Measurements from ENCODE around the gene ITPRIP. TPM values are rescaled to one million over a fixed set of nuclear protein-coding genes. Genes with fewer than 3 reads are reported as not detected.

Gene ITPRIP
- total and polyA plus RNA-seq, 4 donors: 21.7 to 44.7 (median 29.9) TPM

DNA sequence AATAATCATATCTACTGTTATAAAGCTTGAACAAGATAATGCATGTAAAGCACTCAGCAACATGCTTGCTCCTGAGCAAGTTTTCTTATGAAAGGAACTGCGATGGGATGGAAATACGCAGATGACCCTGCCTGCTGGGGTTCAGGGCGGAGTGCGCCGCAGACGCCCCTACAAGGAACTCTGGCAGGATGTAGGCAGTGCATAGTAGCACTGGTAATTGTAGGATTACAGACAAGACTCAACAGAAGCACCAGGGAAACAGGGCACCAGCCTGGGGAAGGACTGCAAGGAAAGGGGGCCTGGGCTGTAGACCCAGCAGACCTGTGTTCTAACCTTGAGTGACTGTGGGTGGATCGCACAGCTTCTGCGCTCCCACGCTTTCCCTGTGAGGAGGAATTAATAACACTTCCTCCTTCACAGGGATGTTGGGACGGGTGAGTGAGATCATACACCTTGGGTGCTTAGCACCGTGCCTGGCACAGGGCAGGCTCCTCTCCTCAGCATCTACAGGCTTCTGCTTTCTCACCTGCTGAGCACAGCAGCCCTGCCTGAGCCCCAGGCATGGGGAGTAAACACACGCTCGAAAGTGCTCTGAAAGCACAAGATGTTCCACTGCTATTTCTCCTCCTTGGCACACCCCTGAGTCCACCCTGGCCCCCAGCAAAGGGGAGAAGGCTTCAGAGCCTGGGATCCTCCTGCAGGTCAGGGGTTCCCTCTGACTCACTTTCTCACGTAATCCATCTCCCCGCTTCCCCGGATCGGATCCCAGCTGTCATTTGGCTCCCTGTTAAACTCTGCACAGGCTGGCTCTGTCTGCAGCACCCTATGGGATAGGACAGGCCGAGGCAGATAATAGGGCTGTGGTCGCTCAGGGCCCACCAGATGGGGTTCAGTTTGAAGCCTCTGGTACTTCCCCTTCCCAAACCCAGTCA, 19.2 kb downstream of the ITPRIP start:
- Histone ChIP-seq H3K36me3 (ENCODE audit: control insufficient read depth in 4 of 4, insufficient read depth in 4 of 4, low read length in 4 of 4) (peaks cover 4 to 25% (median 10%) of the 10 kb centered on the region in 4 donors), H3K4me1 (ENCODE audit: control insufficient read depth in 5 of 5, insufficient read depth in 5 of 5, low read length in 5 of 5) (peaks cover 13 to 51% (median 20%) of the 10 kb centered on the region in 5 donors), H3K4me3 (no peak overlapping the region), H3K27ac (ENCODE audit: low read depth in 1 of 2, low read length in 1 of 2) (peak overlapping the region; percentile 43 to 63), H3K27me3 (ENCODE audit: control insufficient read depth in 3 of 3, insufficient read depth in 3 of 3, low read length in 2 of 3) (no peaks in the 10 kb centered on the region), H3K9me3 (ENCODE audit: control insufficient read depth in 4 of 4, insufficient read depth in 3 of 4, low read length in 3 of 4) (peaks cover 0 to 4% (median 0%) of the 10 kb centered on the region in 4 donors), H3K9ac (ENCODE audit: insufficient read depth in 1 of 2, low read length in 2 of 2) (no peak overlapping the region)
- TF ChIP-seq, protein P1, sequence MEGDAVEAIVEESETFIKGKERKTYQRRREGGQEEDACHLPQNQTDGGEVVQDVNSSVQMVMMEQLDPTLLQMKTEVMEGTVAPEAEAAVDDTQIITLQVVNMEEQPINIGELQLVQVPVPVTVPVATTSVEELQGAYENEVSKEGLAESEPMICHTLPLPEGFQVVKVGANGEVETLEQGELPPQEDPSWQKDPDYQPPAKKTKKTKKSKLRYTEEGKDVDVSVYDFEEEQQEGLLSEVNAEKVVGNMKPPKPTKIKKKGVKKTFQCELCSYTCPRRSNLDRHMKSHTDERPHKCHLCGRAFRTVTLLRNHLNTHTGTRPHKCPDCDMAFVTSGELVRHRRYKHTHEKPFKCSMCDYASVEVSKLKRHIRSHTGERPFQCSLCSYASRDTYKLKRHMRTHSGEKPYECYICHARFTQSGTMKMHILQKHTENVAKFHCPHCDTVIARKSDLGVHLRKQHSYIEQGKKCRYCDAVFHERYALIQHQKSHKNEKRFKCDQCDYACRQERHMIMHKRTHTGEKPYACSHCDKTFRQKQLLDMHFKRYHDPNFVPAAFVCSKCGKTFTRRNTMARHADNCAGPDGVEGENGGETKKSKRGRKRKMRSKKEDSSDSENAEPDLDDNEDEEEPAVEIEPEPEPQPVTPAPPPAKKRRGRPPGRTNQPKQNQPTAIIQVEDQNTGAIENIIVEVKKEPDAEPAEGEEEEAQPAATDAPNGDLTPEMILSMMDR (IDR thresholded peaks at IDR 0.05; ENCODE audit: control extremely low read depth, extremely low read depth): no peak
- 53 to 62% methylated on average over 19 of the region's 19 CpGs for WGBS, 2 donors
- no peak for ATAC-seq (ENCODE audit: insufficient read depth, low FRiP score)
- DNase-seq: peak; percentile 70 to 80 (median 74)

DNA sequence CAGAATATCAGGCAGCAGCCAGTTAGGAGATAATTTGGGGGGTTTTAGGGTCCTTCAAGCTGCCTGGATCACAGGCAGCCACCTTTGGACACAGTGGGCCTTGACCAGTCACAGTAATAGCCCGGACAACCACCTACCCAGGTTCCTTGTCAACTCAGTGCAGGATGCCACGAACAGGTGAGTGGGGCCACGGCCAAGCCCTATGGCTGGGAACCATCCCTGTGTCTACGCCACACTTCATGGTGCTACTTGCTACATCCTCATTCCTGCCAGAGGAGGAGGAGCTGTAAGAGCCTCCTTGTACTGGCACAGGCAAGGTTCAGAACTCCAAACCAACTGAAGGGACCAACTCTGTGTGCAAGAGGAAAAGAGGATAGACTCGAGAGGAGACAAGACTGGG, 19.9 kb downstream of the ITPRIP start:
- WGBS, 2 donors: 89 to 90% methylated on average over 5 of the region's 5 CpGs
- TF ChIP-seq, protein P1 (IDR thresholded peaks at IDR 0.05; ENCODE audit: control extremely low read depth, extremely low read depth): no peak

DNA sequence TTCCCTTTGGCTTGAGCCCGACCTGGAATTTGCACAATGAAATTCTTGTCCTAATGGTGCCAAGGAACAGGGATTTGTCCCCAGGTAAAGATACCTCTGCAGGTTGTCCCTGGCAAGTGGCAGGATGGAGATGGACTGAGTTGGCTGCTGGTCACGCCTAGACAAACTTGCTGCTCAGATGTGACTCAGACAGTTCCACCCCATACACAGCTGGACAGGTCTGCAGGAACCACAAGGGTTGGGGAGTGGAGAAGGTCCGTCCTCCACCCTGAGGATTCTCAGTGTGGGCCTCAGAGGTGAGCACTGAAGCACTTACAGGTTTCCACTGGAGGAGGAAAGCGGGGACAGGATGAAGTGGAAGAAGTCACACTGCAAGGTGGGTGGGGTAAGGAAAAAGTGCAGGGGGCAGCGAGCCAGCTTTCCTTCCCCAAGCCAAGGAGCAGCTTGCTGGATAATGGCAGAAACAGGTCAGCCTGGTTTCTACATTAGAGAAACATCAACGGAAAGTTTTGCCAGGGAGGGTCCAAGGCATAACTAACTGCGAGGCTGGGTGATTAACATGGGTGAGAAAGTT, 20.5 kb downstream of the ITPRIP start:
- TF ChIP-seq, protein P1 (IDR thresholded peaks at IDR 0.05; ENCODE audit: control extremely low read depth, extremely low read depth): no peak
- H3K9me3 ChIP-seq (ENCODE audit: control insufficient read depth in 4 of 4, insufficient read depth in 3 of 4, low read length in 3 of 4): peaks cover 0 to 4% (median 0%) of the 10 kb centered on the region in 4 donors
- no peak overlapping the region for H3K4me3 ChIP-seq
- DNase-seq (no peak), ATAC-seq (ENCODE audit: insufficient read depth, low FRiP score) (no peak)
- no peak overlapping the region for H3K9ac ChIP-seq (ENCODE audit: insufficient read depth in 1 of 2, low read length in 2 of 2)
- peaks cover 13 to 44% (median 20%) of the 10 kb centered on the region in 5 donors for H3K4me1 ChIP-seq (ENCODE audit: control insufficient read depth in 5 of 5, insufficient read depth in 5 of 5, low read length in 5 of 5)
- WGBS, 2 donors: 85 to 87% methylated on average over 7 of the region's 7 CpGs
- peak overlapping the region in 1 of 2 donors; percentile 40 for H3K27ac ChIP-seq (ENCODE audit: low read depth in 1 of 2, low read length in 1 of 2)
- peaks cover 16 to 30% (median 20%) of the 10 kb centered on the region in 4 donors for H3K36me3 ChIP-seq (ENCODE audit: control insufficient read depth in 4 of 4, insufficient read depth in 4 of 4, low read length in 4 of 4)
- no peaks in the 10 kb centered on the region for H3K27me3 ChIP-seq (ENCODE audit: control insufficient read depth in 3 of 3, insufficient read depth in 3 of 3, low read length in 2 of 3)

More for the DNA sequence above, 19.9 kb downstream of the ITPRIP start:
- Histone ChIP-seq H3K36me3 (ENCODE audit: control insufficient read depth in 4 of 4, insufficient read depth in 4 of 4, low read length in 4 of 4) (peaks cover 11 to 26% (median 16%) of the 10 kb centered on the region in 4 donors), H3K27ac (ENCODE audit: low read depth in 1 of 2, low read length in 1 of 2) (peak overlapping the region in 1 of 2 donors; percentile 40), H3K4me1 (ENCODE audit: control insufficient read depth in 5 of 5, insufficient read depth in 5 of 5, low read length in 5 of 5) (peaks cover 13 to 43% (median 20%) of the 10 kb centered on the region in 5 donors), H3K9ac (ENCODE audit: insufficient read depth in 1 of 2, low read length in 2 of 2) (no peak overlapping the region), H3K4me3 (no peak overlapping the region), H3K27me3 (ENCODE audit: control insufficient read depth in 3 of 3, insufficient read depth in 3 of 3, low read length in 2 of 3) (no peaks in the 10 kb centered on the region), H3K9me3 (ENCODE audit: control insufficient read depth in 4 of 4, insufficient read depth in 3 of 4, low read length in 3 of 4) (peaks cover 0 to 4% (median 0%) of the 10 kb centered on the region in 4 donors)
- DNase-seq (no peak), ATAC-seq (ENCODE audit: insufficient read depth, low FRiP score) (no peak)
